GM12864 (cell line): ENCODE data around the gene MPHOSPH8.

Experiments used
- DNase-seq: peaks from one replicate; pipeline ENCODE4 v3.0.0-alpha.2; 2011; ENCODE audit warnings: low read depth
- H3K4me3 ChIP-seq: 2 replicates; pipeline ENCODE4 v1.5.1; 2011; ENCODE audit warnings: mild to moderate bottlenecking, low read depth, low read length, control low read depth
- TF ChIP-seq, protein P1 (sequence below): IDR thresholded peaks from 2 replicates; pipeline ENCODE4 v1.5.1; 2011; ENCODE audit warnings: low read depth, mild to moderate bottlenecking, moderate library complexity, low read length, control low read depth, inconsistent platforms; ENCODE audit errors: missing control alignments

Gene MPHOSPH8

DNA sequence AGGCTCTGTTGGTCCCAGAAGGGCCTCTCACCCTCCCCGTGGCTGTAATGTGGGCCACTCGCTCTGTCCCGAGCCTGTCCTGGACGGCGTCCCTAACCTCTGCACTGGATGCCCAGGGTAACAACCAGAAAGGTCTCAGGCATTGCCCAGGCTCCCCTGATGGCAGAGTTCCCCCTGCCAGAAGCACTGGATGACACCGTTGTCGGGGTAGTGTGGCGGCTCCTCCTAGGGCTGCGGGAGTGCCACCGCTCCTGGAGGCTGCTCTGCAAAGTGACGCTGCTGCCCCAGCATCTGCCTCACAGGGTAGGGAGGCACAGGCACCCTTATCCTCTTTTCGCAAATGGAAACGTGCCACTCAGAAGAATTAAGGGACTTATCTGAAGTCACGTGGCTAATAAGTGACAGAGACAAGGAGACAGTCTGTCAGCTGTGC, 32.0 kb downstream of the MPHOSPH8 start:
- no peak for DNase-seq
- no peak overlapping the region for H3K4me3 ChIP-seq
- TF ChIP-seq, protein P1, sequence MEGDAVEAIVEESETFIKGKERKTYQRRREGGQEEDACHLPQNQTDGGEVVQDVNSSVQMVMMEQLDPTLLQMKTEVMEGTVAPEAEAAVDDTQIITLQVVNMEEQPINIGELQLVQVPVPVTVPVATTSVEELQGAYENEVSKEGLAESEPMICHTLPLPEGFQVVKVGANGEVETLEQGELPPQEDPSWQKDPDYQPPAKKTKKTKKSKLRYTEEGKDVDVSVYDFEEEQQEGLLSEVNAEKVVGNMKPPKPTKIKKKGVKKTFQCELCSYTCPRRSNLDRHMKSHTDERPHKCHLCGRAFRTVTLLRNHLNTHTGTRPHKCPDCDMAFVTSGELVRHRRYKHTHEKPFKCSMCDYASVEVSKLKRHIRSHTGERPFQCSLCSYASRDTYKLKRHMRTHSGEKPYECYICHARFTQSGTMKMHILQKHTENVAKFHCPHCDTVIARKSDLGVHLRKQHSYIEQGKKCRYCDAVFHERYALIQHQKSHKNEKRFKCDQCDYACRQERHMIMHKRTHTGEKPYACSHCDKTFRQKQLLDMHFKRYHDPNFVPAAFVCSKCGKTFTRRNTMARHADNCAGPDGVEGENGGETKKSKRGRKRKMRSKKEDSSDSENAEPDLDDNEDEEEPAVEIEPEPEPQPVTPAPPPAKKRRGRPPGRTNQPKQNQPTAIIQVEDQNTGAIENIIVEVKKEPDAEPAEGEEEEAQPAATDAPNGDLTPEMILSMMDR: no peak

DNA sequence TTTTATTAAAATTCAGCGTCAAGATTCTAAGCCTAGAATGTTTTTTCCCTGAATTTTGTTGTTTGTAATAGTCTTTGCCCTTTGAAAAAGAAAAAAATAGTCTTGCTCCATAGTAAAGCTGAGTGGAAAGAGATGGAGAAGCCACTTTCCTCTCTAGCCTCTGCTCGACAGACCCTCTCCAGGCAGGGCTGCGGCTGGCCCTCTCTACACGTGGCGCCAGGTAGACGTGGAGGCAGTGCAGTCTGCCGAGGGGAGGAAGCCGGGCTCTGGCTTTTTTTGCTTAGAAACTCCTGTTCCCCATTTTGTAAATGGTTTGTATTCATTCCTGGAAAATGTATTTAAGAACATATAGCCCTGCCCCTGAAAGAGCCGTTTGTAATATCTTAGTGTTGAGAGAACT, 35.3 kb downstream of the MPHOSPH8 start:
- TF ChIP-seq, protein P1: no peak
- no peak overlapping the region for H3K4me3 ChIP-seq
- DNase-seq: no peak

DNA sequence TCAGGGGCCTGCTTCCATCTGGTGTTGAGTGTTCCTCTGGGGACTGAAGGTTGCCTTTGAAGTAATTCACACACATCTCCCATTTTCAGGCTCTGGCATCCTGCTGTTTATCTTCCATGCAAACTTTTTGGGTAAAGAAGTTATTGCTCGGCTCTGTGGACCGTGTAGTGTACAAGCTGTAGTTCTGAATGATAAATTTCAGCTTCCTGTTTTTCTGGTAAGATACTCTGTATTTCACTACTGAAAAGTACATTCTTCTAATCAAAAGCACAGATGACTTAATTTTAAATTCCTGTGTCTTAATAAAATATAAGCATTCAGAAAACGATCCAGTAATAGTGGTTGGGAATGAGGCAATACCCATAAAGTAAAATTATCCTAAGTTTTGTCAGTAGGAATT, 36.7 kb downstream of the MPHOSPH8 start:
- TF ChIP-seq, protein P1: no peak
- DNase-seq: no peak
- H3K4me3 ChIP-seq: no peak overlapping the region

DNA sequence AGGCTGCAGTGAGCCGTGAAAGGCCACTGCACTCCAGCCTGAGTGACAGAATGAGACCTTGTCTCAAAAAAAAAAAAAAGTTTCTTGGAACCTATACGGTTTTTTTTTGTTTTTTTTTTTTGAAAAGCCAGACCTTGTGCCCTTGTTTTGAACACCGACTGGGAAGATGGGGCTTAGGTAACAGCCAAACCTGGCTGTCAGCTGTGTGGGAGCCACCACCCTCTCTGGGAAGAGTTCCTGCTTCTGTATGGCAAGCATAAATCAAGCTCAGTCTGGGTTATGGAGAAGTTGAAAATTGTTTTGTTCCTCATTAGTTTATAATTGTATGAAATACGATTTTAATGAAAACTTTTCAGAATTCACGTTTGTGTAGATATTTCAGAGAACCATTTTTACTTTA, 39.5 kb downstream of the MPHOSPH8 start:
- no peak for DNase-seq
- H3K4me3 ChIP-seq: no peak overlapping the region
- TF ChIP-seq, protein P1: no peak

DNA sequence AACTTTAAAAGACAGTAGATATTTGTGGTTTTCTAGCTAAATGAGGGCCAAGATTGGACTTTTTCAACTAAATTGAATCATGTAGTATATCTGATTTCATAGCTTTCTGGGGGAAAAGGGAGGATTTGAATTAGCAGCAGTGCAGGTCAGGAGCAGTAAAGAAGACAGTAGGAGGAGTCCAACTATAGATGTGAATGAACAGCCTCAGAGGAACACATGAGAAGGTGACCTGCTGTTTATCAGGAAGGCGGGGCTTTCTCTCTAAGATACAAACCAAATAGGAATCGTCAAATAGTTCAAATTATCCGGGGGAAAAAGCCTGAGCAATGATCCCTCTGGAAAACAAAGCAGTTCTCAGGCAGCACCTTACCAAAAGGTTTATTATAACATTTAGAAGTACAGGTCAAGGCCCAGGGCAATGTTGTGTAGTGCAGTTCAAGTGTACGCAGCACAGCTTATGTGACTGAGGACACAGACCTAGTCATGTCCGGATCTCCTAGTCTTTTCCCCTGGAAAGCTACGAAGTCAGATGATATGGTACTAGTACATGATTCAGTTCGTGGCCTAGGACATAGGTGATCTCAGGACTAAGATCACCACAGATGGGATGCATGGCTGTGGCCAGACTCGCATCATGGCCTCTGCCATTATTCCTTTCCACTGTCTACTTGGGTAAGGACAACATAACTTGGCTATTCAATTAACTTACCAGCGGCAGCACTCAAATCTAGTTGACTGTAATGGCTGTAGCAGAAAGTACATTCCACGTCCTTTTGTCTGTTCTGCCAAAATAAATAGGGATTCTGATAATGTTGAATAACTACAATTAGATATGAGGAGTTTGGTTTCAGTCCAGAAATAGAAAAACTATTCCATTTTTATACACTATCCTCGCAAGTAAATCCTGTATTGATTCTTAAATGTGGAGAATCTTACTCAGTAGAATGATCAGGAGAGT, 40.3 kb downstream of the MPHOSPH8 start:
- no peak overlapping the region for H3K4me3 ChIP-seq
- no peak for DNase-seq
- TF ChIP-seq, protein P1: no peak

DNA sequence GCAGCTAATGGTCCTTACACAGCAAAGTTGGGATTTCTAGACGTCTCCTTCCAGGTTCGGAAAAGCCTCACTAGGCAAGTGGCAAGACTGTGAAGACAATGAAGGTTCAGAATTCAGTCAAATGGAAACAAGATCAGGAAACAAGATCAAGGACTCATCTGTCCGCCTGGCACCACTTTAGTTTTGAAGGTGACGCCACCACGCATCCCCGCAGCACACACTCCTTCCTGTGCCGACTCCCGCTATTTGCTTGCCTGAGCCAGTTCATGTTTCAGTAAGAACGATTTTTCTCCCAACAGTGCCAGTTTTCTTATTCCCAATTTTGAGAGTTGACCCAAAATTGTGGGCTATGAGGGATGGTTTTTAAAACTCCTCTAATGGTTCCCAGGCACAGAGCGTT, 41.4 kb downstream of the MPHOSPH8 start:
- TF ChIP-seq, protein P1: no peak
- no peak for DNase-seq
- no peak overlapping the region for H3K4me3 ChIP-seq
